Left lung (tissue), 10 donors: ENCODE measurements around the gene PCSK7. TPM values are rescaled to one million over a fixed set of nuclear protein-coding genes. Genes with fewer than 3 reads are reported as not detected.

Experiments
- ATAC-seq: fragments of 200-7000 bp; cut with Tn5 transposase; one replicate; pipeline ENCODE4 v1.9.1; 2020; ENCODE audit warnings: moderate library complexity
- DNase-seq, 4 donors: peaks; one replicate each; pipeline ENCODE4 v3.0.0-alpha.2; 2013 to 2020
- H3K27ac ChIP-seq, 2 donors: fragments of 200-600 bp; sonication (generic) in 1 of 2; one replicate each; pipeline versions ENCODE4 v1.5.0 to v1.8.0; 2020 to 2021
- H3K27me3 ChIP-seq, 2 donors: fragments of 200-600 bp; sonication (generic) in 1 of 2; one replicate each; pipeline versions ENCODE4 v1.5.0 to v1.8.0; 2020 to 2021
- H3K36me3 ChIP-seq, 2 donors: fragments of 200-600 bp; sonication (generic) in 1 of 2; one replicate each; pipeline versions ENCODE4 v1.5.0 to v1.8.0; 2020 to 2021
- H3K4me1 ChIP-seq, 2 donors: fragments of 200-600 bp; one replicate each; pipeline ENCODE4 v1.8.0; 2021
- H3K4me3 ChIP-seq, 2 donors: fragments of 200-600 bp; sonication (generic) in 1 of 2; one replicate each; pipeline versions ENCODE4 v1.5.0 to v1.8.0; 2020 to 2021; ENCODE audit warnings: mild to moderate bottlenecking in 1 of 2
- H3K9me3 ChIP-seq, 2 donors: fragments of 200-600 bp; sonication (generic) in 1 of 2; one replicate each; pipeline versions ENCODE4 v1.5.0 to v1.8.0; 2020 to 2021
- intact Hi-C, 2 donors: fragments of 100-400 bp; cut with DNase I; formaldehyde crosslinking; loops; one replicate each; pipeline versions ENCODE4 v1.11.2 to v1.14.2; 2022
- polyA plus RNA-seq, 6 donors: library from polyadenylated mRNA; unstranded; fragments of 120-200 nt; gene quantifications; one replicate each; pipeline ENCODE4 v1.2.1, GENCODE V29; 2013; ENCODE audit not compliant: insufficient read length in 6 of 6
- total RNA-seq, 2 donors: library from RNA; stranded (reverse); fragmentation: NEBNext Ultra II Directional; extraction: Animal tissue kit (Norgen Biotek cat#: 25700); gene quantifications; one replicate each; pipeline ENCODE4 v1.2.1, GENCODE V29; 2021
- TF ChIP-seq, protein P1 (sequence below), 2 donors: fragments of 200-600 bp; sonication (generic) in 1 of 2; IDR thresholded peaks; one replicate each; pipeline versions ENCODE4 v1.5.0 to v1.8.0; 2021; ENCODE audit warnings: antibody characterized with exemption in 2 of 2
- donor health status: DM: no; HTN: yes; CAD: no.
- donor health status: DM: no; HTN: no; CAD: no.

PCSK7 gene
- total and polyA plus RNA-seq, 8 donors, result 24.5 to 77.8 (median 30.2) TPM

DNA sequence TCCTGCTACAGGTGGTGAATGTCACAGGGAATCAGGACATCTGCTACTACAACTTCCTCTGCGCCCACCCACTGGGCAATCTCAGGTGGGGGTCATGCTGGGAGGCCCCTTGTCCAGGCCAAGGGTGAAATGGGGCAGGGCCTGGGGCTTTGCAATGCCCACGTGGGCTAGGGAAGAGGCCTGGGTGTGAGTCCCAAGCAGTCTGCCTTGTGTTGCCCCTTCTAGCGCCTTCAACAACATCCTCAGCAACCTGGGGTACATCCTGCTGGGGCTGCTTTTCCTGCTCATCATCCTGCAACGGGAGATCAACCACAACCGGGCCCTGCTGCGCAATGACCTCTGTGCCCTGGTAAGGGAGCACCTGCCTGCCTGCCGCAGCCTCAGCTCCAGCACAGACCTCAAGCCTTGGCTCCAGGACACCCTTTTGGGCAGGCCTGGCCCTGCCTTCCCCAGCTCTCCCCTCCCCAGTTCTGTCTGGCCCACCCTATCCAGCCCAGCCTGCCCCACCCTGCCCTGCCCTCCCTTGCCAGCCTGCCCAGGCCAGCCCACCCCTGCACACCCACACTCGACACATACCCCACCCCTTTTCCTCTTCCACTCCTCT is 41.8 kb downstream of the PCSK7 start:
- TF ChIP-seq, protein P1, sequence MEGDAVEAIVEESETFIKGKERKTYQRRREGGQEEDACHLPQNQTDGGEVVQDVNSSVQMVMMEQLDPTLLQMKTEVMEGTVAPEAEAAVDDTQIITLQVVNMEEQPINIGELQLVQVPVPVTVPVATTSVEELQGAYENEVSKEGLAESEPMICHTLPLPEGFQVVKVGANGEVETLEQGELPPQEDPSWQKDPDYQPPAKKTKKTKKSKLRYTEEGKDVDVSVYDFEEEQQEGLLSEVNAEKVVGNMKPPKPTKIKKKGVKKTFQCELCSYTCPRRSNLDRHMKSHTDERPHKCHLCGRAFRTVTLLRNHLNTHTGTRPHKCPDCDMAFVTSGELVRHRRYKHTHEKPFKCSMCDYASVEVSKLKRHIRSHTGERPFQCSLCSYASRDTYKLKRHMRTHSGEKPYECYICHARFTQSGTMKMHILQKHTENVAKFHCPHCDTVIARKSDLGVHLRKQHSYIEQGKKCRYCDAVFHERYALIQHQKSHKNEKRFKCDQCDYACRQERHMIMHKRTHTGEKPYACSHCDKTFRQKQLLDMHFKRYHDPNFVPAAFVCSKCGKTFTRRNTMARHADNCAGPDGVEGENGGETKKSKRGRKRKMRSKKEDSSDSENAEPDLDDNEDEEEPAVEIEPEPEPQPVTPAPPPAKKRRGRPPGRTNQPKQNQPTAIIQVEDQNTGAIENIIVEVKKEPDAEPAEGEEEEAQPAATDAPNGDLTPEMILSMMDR (IDR thresholded peaks at IDR 0.05), result no peak
- Histone ChIP-seq H3K4me1 (peaks cover 0 to 25% of the 10 kb centered on the region in 2 donors), H3K9me3 (no peaks in the 10 kb centered on the region), H3K27ac (peak overlapping the region in 1 of 2 donors; percentile 31), H3K27me3 (no peaks in the 10 kb centered on the region), H3K36me3 (peaks cover 0 to 74% of the 10 kb centered on the region in 2 donors), H3K4me3 (no peak overlapping the region)
- intact Hi-C loops, result no loop called here
- DNase-seq (peak in 1 of 4 donors; percentile 31), ATAC-seq (no peak)

DNA sequence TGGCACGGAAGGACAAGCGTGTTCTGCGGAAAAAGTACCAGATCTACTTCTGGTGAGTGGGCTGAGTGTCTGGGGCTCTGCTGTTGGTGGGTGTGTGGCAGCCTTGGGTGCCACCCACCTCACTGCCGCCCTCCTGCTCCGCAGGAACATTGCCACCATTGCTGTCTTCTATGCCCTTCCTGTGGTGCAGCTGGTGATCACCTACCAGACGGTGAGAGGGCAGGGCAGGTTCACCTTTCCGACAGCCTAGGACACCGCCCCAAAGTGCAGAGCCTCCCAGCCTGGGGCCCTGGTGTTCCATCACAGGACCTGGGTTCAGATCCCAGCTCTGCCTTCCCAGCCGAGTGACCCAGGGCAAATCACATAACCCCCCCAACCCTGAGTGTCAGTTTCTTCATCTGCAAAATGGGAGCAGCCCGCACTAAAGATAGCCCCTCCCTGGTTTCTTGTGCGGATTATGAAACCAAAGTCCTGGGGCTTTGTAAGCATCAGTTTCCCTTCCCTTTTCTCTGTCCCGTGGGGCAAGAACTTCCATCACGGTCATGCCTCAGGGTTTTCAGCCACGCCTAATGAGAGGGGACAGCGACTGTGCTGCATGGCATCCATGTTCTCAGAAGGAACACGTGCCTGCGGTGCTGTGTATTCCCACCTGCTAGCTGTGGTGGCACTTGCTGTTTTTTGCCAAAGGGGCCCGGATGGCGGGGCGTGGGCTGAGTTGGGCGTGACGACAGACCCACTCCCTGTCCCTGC is 42.5 kb downstream of the PCSK7 start:
- H3K4me3 ChIP-seq, result no peak overlapping the region
- no peaks in the 10 kb centered on the region for H3K9me3 ChIP-seq
- TF ChIP-seq, protein P1 (IDR thresholded peaks at IDR 0.05), result no peak
- intact Hi-C loops, result no loop called here
- H3K36me3 ChIP-seq, result peaks cover 0 to 70% of the 10 kb centered on the region in 2 donors
- H3K4me1 ChIP-seq, result peaks cover 0 to 28% of the 10 kb centered on the region in 2 donors
- H3K27me3 ChIP-seq, result no peaks in the 10 kb centered on the region
- peak in 2 of 4 donors; percentile 53 to 80 for DNase-seq
- peak overlapping the region; percentile 47 to 48 for H3K27ac ChIP-seq
- peak; percentile 38 for ATAC-seq

DNA sequence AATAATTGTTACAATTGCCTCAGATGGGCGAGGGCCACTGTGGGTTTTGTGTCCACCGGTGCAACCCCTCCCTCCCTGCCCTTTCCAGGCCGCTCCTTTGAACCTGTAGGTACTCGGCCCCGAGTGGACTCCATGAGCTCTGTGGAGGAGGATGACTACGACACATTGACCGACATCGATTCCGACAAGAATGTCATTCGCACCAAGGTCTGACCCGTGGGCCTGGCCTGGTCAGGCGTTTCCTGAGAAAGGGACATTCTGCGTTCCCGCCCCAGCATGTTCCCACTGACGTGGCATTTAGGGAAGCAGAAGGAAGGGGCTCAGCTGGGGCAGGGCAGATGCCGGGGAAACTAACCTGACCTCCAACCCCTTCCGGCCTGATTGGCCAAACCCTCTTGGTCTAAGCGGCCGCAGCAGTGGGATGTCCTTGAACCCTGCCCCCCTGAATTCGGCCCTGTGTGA is 43.2 kb downstream of the PCSK7 start:
- Histone ChIP-seq H3K4me3 (no peak overlapping the region), H3K36me3 (peaks cover 0 to 69% of the 10 kb centered on the region in 2 donors), H3K27ac (peak overlapping the region; percentile 26 to 48), H3K9me3 (no peaks in the 10 kb centered on the region), H3K4me1 (peaks cover 0 to 28% of the 10 kb centered on the region in 2 donors), H3K27me3 (no peaks in the 10 kb centered on the region)
- TF ChIP-seq, protein P1 (IDR thresholded peaks at IDR 0.05), result no peak
- DNase-seq, result peak in 1 of 4 donors; percentile 79
- peak; percentile 11 for ATAC-seq
- intact Hi-C loops, result no loop called here

DNA sequence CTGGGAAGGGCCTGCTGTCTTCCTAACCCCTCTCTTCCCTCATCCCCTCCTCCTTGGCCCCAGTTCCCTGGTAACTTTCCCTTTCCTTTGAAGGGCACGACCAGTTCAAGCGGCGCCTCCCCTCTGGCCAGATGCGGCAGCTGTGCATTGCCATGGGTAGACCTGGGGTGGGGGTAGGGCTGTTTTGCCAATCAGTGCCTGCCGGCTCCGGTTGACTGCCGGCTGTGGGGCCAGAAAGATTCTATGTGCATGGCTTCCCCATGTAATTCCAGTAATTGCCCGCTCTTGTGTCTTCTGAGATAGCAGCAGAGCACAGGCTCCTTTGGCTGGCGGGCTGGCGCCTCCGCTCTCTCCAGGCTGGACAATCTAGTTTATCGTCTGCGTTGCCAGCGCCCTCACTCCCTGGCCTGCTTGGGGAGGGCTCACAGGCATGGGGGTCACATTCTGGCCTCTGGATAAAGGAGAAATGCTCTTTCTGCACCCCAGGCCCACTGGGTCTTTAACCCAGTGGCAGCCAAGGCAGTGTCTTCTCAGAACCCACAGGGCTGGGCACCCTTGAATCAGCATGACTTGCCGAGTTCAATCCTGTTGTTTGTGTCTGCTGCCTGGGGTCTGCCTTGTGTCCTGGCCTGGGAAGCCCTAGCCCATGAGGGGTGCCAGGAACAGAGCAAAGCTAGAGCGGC is 43.9 kb downstream of the PCSK7 start:
- no peak for ATAC-seq

More for the DNA sequence above, 43.9 kb downstream of the PCSK7 start:
- peak overlapping the region; percentile 26 to 48 for H3K27ac ChIP-seq
- H3K27me3 ChIP-seq, result no peaks in the 10 kb centered on the region
- H3K36me3 ChIP-seq, result peaks cover 0 to 67% of the 10 kb centered on the region in 2 donors
- H3K4me1 ChIP-seq, result peaks cover 0 to 28% of the 10 kb centered on the region in 2 donors
- TF ChIP-seq, protein P1 (IDR thresholded peaks at IDR 0.05), result no peak
- DNase-seq, result peak in 2 of 4 donors; percentile 32 to 51
- no peak overlapping the region for H3K4me3 ChIP-seq
- no peaks in the 10 kb centered on the region for H3K9me3 ChIP-seq
- intact Hi-C loops, result no loop called here
